Ramos (cell line): ENCODE results near the gene ALKAL2.

Experiments used
- in situ Hi-C: fragments of 300-500 bp; cut with MboI; formaldehyde crosslinking; loops from one replicate; pipeline ENCODE4 v1.14.3; 2022; ENCODE audit warnings: low sequenced_read_pairs; ENCODE audit not compliant: unreplicated experiment

Gene ALKAL2

GRCh38 chr2:295090-295489 is 7.2 kb upstream of the ALKAL2 start:
- in situ Hi-C loops: no loop called here

GRCh38 chr2:290090-290722 is 2.3 kb upstream of the ALKAL2 start:
- in situ Hi-C loops: no loop called here

DNA sequence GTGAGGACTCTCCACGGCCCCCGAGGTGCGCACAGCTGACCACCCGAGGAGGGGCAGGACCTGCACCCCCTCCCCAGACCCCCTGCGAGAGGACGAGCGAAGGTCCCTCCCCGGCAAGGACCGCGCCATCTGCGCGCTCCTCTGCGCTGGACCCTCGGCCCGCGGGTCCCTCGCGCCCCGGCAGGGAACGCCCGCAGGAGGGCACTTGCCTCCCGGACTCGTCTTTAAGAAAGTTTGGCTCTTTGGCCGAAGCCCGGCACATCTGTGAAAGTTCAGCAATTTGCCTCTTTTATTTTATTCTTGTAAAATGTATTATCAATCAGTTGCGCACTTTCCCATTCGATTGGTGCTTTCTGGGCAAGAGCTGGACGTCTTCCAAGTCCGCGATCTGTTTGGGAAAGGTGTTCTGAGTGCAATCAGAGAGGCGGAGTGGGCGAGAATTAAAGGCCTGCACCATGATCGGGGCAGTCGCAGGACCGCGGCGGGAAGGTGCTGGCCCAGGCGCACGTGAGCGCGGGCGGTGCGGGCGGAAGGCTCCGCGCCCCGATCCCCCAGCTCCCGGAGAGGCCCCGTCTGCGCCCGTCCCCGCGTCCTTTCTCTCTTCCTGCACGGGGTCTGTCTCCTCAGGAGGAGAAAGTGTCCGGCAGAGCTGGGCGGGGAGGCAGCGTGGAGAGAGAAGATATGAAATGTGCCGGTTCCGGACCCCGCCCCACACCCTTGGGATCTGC is 1.6 kb upstream of the ALKAL2 start:
- in situ Hi-C loops: no loop called here

GRCh38 chr2:288758-289361 is 969 bp upstream of the ALKAL2 start:
- in situ Hi-C loops: no loop called here

- in situ Hi-C loops: no loop called here
These were observed 413 bp downstream of the ALKAL2 start for GRCh38 chr2:287471-287885.

DNA sequence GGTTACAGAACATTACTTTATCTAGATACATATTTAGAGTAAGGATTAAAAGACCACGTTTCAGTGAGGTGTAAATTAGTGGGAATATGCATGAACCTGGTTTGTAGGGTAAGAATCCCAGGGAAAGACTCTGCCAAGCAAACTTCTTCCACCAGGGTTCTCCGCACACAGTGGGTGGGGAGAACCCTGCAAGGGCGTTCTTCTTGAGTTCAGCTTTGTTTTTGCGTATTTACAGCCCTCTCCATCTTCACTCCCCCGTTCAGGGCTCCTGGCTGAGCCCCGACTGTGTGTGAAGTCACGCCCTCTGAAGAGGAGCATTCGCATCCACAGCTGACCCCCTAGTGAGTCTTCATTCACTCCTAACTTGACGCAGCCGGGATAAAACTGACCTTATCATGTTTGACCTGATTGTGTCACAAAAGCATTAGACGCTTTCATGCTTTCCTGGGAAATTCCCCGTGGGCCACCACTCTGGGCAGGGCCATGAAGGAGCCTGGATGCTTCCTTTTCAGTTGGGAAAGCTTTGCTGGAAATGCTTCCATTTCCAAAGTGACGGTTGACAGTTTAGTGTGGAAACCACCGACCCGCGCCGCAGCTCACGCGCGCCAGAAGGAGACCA is 1.0 kb downstream of the ALKAL2 start:
- in situ Hi-C loops: no loop called here

- in situ Hi-C loops: no loop called here
These were observed 1.9 kb downstream of the ALKAL2 start for GRCh38 chr2:286035-286434.

DNA sequence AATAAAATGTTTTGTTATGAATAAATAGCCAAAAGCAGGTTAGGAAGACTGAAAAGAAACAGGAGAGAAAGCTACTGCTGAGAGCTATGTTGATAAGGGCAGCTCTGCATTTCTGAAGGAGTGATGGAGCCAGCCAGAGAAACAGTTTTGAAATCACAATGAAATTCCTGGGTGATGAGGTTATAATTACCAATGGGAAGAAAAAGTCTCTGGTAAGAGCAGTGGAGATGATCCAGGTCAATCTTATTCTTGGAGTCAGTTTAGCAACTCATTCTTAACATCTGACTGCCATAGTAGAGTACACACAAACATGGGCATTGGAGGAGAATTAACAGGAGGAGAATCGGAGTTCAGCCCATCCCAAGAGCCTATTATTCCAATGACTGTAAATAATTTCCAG is 2.4 kb downstream of the ALKAL2 start:
- in situ Hi-C loops: no loop called here

GRCh38 chr2:284896-285492 is 2.9 kb downstream of the ALKAL2 start:
- in situ Hi-C loops: no loop called here

DNA sequence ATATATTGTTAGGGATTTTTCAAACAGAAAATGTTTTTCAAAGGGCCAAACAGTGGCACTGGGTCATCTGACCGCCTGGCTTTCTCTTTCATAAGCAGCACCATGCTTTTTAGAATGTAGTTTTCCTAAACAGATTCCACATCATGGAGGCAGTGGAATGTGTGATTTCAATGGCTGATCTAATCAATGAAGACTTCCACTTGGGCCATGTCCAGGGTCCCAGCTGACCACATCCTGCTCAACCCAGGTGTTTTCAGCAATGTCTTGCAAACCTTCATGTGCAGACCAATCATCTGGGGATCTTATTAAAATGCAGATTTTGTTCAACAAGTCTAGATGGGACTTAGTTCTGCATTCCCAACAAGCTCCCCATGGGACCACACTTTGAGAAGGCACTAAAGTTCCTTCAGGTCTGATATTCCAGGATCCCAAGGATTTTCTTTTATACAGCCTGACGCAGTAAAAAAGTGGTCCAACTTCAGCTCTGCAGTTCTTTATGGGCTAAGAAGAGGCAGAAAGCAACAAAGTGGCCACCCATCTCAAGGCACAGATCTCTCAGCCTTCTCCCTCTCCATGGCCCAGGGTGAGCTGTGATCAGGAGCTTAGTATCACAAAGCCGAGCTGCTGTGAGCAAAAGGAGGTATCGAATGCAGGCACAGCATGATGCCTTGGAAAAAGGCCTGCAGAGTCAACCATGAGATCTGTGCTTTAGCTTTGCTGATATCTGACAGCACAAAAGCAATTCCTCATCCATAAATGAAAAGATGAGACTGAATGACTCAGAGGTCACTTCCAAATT is 3.7 kb downstream of the ALKAL2 start:
- in situ Hi-C loops: no loop called here

GRCh38 chr2:282371-283263 is 5.3 kb downstream of the ALKAL2 start:
- in situ Hi-C loops: no loop called here

DNA sequence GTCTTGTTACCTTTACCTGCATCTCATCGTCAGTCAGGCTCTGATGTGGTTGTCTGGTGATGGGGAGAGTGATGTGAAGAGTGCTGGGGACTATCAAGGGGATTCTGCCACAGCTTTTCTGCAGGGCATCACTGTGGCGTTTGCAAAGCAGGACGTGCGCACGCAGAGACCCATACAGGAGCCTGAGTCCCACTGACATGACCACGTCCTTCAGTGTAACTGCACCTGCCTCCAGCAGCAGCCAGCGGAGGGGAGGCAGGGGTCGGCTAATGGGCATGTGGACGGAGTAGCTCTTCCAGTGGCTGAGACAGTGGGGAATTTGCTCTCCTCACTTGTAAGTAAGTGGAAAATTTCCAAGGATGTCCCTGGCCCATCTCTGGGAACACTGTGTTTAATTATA is 6.5 kb downstream of the ALKAL2 start:
- in situ Hi-C loops: no loop called here

DNA sequence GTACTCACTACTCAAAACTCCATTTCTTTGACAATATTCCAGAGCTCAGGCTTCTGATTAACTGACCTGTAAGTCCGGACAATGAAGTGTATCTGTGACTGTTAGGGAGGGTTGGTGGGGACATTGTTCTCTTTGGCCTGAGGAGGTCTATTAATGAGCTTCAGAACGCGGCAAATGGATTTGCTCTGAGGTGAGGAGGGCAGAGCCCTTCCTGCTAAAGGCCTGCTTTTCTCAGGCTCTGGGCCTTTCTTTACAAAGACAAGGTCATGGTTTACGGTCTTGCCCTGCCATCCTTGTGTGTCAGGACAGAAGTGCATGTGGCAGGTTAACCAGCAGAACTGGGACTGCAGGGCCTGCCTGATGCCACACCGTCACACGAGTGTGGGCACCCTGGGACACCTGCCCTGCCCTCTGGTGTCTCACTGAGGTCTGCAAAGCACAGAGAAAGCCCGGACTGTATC is 7.2 kb downstream of the ALKAL2 start:
- in situ Hi-C loops: no loop called here

DNA sequence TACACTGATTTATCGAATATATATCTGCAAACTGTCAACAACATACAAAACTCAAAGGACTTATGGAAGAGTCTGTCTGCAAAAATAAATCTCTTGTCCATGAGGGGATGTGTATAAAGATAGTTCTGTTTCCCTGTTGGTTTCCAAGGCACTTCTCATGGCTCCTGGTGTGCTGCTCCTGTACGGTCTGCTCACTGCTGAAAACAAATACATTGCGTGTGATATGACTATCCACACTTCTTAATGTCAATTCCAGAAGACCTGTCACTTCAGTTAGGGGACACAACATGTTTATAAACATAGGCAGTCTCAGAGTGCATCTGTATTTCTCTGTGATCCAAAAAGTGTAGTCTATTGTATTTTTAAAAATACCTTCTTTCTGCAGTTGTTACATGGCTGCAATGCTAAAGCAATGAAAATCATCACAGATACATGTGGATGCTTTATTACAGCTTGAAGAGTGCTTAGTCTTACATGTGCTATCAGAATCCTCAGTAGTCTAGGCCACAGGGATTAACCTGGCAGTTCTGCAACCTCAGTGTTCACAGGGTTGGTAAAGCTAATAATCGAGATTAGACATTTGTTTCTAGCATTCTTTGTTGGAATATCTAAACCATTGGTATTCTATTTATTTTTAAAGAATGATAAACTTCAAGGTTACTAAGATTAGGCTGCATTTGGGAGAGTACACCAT is 7.8 kb downstream of the ALKAL2 start:
- in situ Hi-C loops: no loop called here

DNA sequence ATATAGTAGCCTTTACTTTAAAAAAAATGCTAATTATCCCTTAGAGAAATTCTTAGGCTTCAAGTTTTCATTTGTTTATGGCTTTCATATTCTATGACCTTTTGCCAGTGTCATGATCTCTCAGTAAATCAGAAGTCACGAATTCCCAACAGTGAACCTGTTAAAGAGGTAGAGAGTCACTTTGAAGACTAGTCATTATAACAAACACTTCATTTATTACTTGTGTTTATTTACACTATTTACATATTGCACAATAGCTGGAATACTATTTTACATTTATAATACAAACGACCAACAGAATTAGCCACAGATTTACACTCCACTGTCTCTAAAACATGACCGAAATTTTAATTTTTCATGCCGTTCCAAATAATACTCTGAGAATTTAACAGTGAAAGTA is 8.5 kb downstream of the ALKAL2 start:
- in situ Hi-C loops: no loop called here

DNA sequence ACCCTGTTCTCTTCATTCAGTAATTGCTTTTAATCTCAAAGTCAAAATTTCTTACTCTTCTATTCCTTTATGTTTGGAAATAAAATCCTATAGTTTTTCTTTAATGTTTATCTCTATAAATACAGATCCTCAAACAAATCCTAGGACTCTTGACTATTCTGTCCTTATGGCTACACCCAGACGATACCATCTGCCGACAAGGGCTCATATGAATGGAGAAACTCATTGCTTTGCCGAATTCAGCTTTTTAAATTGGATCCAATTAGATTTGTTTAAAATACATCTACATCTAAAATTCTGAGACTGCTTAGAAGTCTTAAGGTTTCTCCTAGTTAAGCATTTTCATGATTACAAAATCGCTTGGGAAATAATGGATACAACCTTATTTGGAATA is 9.0 kb downstream of the ALKAL2 start:
- in situ Hi-C loops: no loop called here

DNA sequence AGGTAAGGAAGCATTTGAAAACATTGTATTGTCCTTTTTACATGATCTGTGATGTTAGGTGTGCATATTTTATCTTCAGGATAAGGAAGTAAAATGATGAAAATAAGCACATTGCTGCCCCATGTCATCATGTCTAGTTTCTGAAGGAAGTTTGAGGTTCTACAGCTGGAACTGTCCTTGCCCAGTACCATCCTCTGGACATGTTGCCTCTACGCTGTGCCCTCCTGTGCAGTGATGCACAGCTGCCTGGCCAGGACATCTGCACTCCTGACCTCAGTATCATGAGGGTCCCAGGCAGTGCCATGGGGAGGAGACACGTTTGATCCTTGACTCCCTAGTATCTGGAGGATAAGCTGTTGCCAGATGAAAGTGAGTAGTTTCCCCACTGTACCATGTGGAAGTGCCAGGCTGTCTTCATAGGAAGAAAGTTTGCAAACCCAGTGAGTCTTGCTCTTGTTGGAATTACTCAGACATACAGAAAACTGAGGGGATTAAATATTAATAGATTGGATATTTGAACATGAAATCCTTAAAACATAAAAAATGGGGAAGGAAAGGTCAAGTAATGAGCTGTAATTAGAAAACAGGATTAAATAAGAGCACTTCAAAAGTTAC is 9.5 kb downstream of the ALKAL2 start:
- in situ Hi-C loops: no loop called here

DNA sequence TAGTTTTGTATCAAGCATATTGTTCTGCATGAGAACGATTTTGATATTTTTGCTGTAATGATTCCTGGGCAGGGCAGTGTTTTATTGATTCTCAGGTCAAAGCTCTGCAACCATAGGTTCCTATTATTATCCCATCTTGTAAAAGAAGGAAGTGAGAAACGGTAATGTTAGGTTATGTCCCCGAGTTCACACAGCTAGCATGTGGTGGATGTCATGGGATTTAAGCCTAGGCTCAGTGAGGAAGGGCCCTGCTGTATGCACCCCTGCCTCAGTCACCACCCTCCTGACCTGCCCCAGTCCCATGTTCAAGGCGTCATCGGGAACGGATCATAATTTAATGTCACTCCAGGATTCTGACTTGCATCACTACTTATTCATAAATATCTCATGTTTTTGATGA is 12.4 kb downstream of the ALKAL2 start:
- in situ Hi-C loops: no loop called here
